Measurements from ENCODE around the gene CHI3L2. TPM values are rescaled to one million over a fixed set of nuclear protein-coding genes. Genes with fewer than 3 reads are reported as not detected.

Gene CHI3L2
- total and polyA plus RNA-seq, 10 of the 15 experiments (the other 5 are each of a cell fraction or from before 2014, with no cell fraction given) = 37.1 to 508 (median 98.3) TPM

DNA sequence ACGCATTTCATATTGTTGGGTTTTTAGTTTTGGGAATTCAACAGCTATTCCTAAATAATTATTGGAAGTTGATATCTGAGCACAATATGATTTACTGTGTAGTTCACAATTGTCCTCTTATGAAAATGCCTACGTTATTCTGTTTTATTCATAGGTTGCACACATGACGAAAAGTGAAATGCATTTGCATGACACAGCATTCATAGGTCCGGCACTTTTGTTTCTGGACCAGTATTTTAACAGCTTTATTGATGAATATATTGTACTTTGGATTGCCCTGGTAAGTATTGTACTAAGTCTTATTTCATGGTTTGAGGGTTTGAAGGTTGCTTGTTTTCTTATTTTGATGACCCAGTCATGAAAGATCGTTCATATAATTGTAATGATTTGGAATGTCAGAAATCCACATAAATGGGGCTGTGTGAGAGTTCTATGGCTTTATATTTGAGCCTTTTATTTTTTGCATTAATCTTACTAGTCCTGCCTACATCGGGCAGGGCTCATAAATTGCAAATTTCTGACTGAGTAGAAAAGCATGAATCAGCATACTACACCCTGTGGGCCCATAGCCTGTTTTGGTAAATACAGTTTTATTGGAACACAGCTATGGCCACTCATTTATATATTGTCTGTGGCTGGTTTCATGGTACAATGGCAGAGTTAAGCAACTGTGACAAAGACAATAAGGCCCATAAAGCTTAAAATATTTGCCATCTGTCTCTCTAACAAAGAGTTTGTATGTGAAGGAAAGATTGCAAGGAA is 44.0 kb upstream of the CHI3L2 start:
- H4K20me1 ChIP-seq (ENCODE audit: control insufficient read depth, insufficient read depth) = no peaks in the 10 kb centered on the region
- CTCF ChIA-PET = interaction anchor here (0.8 to 3.1 kb wide), 9 partner anchors 9 to 153 kb away, joined by 3 to 14 read pairs (median 4); no protein-coding TSS in a partner anchor
- FAIRE-seq = no peak
- H3K9ac ChIP-seq (ENCODE audit: control insufficient read depth, insufficient read depth, low read length) = no peak overlapping the region
- H3K79me2 ChIP-seq (ENCODE audit: control insufficient read depth, insufficient read depth, low read length) = no peaks in the 10 kb centered on the region; the same call in 1 of the 2 replicates
- SMC1A ChIA-PET (ENCODE audit: uncharacterized antibody, unreplicated experiment) = interaction anchor here (0.7 to 6.5 kb wide), 18 partner anchors 8 to 217 kb away, joined by 3 to 68 read pairs (median 4); partner anchors contain the start of gene DENND2D
- in situ Hi-C loops (cut with MboI) (no loop called here), intact Hi-C loops (cut with micrococcal nuclease; ENCODE audit: unreplicated experiment) (no loop called here)
- H3K36me3 ChIP-seq (ENCODE audit: control insufficient read depth in 2 of 2, insufficient read depth in 2 of 2, low read length in 1 of 2) = peaks cover 9 to 33% of the 10 kb centered on the region in 2 experiments
- WGBS (ENCODE audit: insufficient coverage, insufficient replicate concordance, low lambda C conversion rate, missing lambda C conversion rate) = 83% methylated on average over 6 of the region's 6 CpGs
- H3K27ac ChIP-seq (ENCODE audit: control insufficient read depth, insufficient read depth) = no peak overlapping the region
- H3K9me3 ChIP-seq (replicated peaks; ENCODE audit: control insufficient read depth, insufficient read depth, low read length) = no peaks in the 10 kb centered on the region
- no peak overlapping the region for H3K4me2 ChIP-seq (ENCODE audit: control insufficient read depth, insufficient read depth)
- DNase-seq (ENCODE audit: low read depth, low spot score) = no peak
- H2AFZ ChIP-seq (ENCODE audit: control insufficient read depth, low read depth, low read length) = no peak overlapping the region
- H3K27me3 ChIP-seq (replicated peaks in 1 of 2; ENCODE audit: control insufficient read depth in 2 of 2, insufficient read depth in 2 of 2, low read length in 1 of 2) = no peaks in the 10 kb centered on the region
- ATAC-seq = 0 out of 3 replicates have a peak, but pooled peaks have one; percentile 17
- POLR2A ChIA-PET = interaction anchor here (0.6 to 3.8 kb wide), 7 partner anchors 12 to 50 kb away, joined by 3 to 21 read pairs (median 5); no protein-coding TSS in a partner anchor
- no peak overlapping the region for H3K4me3 ChIP-seq
- RAD21 ChIA-PET (ENCODE audit: unreplicated experiment) = interaction anchor here (0.8 to 2.5 kb wide), 6 partner anchors 9 to 151 kb away, joined by 3 to 12 read pairs (median 4); partner anchors contain the start of genes CEPT1 and DRAM2
- H3K4me1 ChIP-seq (ENCODE audit: control insufficient read depth, insufficient read depth, low read length) = no peaks in the 10 kb centered on the region
- BruUV-seq (replicated peaks) = no TSS peak
- TF ChIP-seq, protein P1, sequence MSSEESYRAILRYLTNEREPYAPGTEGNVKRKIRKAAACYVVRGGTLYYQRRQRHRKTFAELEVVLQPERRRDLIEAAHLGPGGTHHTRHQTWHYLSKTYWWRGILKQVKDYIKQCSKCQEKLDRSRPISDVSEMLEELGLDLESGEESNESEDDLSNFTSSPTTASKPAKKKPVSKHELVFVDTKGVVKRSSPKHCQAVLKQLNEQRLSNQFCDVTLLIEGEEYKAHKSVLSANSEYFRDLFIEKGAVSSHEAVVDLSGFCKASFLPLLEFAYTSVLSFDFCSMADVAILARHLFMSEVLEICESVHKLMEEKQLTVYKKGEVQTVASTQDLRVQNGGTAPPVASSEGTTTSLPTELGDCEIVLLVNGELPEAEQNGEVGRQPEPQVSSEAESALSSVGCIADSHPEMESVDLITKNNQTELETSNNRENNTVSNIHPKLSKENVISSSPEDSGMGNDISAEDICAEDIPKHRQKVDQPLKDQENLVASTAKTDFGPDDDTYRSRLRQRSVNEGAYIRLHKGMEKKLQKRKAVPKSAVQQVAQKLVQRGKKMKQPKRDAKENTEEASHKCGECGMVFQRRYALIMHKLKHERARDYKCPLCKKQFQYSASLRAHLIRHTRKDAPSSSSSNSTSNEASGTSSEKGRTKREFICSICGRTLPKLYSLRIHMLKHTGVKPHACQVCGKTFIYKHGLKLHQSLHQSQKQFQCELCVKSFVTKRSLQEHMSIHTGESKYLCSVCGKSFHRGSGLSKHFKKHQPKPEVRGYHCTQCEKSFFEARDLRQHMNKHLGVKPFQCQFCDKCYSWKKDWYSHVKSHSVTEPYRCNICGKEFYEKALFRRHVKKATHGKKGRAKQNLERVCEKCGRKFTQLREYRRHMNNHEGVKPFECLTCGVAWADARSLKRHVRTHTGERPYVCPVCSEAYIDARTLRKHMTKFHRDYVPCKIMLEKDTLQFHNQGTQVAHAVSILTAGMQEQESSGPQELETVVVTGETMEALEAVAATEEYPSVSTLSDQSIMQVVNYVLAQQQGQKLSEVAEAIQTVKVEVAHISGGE (CRISPR knock-in tag; IDR thresholded peaks at IDR 0.05) = 0 out of 2 replicates have a peak, but pooled peaks have one; percentile 13
- TF ChIP-seq ZBED1 (IDR thresholded peaks at IDR 0.05; ENCODE audit: borderline replicate concordance) = no peak
- TF ChIP-seq, protein P2, sequence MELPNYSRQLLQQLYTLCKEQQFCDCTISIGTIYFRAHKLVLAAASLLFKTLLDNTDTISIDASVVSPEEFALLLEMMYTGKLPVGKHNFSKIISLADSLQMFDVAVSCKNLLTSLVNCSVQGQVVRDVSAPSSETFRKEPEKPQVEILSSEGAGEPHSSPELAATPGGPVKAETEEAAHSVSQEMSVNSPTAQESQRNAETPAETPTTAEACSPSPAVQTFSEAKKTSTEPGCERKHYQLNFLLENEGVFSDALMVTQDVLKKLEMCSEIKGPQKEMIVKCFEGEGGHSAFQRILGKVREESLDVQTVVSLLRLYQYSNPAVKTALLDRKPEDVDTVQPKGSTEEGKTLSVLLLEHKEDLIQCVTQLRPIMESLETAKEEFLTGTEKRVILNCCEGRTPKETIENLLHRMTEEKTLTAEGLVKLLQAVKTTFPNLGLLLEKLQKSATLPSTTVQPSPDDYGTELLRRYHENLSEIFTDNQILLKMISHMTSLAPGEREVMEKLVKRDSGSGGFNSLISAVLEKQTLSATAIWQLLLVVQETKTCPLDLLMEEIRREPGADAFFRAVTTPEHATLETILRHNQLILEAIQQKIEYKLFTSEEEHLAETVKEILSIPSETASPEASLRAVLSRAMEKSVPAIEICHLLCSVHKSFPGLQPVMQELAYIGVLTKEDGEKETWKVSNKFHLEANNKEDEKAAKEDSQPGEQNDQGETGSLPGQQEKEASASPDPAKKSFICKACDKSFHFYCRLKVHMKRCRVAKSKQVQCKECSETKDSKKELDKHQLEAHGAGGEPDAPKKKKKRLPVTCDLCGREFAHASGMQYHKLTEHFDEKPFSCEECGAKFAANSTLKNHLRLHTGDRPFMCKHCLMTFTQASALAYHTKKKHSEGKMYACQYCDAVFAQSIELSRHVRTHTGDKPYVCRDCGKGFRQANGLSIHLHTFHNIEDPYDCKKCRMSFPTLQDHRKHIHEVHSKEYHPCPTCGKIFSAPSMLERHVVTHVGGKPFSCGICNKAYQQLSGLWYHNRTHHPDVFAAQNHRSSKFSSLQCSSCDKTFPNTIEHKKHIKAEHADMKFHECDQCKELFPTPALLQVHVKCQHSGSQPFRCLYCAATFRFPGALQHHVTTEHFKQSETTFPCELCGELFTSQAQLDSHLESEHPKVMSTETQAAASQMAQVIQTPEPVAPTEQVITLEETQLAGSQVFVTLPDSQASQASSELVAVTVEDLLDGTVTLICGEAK (IDR thresholded peaks at IDR 0.05; ENCODE audit: borderline replicate concordance) = no peak
- no peak for TF ChIP-seq CHD4 (IDR thresholded peaks at IDR 0.05)
- no peak for TF ChIP-seq NR2F1 (conservative IDR thresholded peaks at IDR 0.05)
- TF ChIP-seq ATF3 (IDR thresholded peaks at IDR 0.05; ENCODE audit: borderline replicate concordance, extremely low read depth, low read depth, low read length) = no peak
- TF ChIP-seq TCF12 (IDR thresholded peaks at IDR 0.05; ENCODE audit: low read depth, low read length) = no peak
- peak; percentile 31; the same call in 1 of the 2 replicates for TF ChIP-seq ATF2 (IDR thresholded peaks at IDR 0.05; ENCODE audit: low read length)
- no peak for TF ChIP-seq ZZZ3 (IDR thresholded peaks at IDR 0.05; ENCODE audit: control insufficient read depth, insufficient read length, low read depth)
- peak; percentile 45; the same call in 1 of the 2 replicates for TF ChIP-seq MTA3 (IDR thresholded peaks at IDR 0.05; ENCODE audit: borderline replicate concordance, low read length)
- TF ChIP-seq SREBF1 (IDR thresholded peaks at IDR 0.05; ENCODE audit: low read length) = no peak
- no peak for TF ChIP-seq ZNF384 (IDR thresholded peaks at IDR 0.05; ENCODE audit: borderline replicate concordance, low read depth, low read length)

All from GM12878 (cell line).